Ovary (tissue), 9 donors: ENCODE measurements around the gene PHLDA2. TPM values are rescaled to one million over a fixed set of nuclear protein-coding genes. Genes with fewer than 3 reads are reported as not detected.

ENCODE experiments used
- DNase-seq, 5 donors: peaks; one replicate each; pipeline ENCODE4 v3.0.0-alpha.2; 2019 to 2020
- H3K27ac ChIP-seq, 2 donors: fragments of 200-600 bp; one replicate each; pipeline versions ENCODE4 v1.5.1 to v1.8.0; 2019 to 2022
- H3K27me3 ChIP-seq: fragments of 200-600 bp; one replicate; pipeline ENCODE4 v1.8.0; 2022
- H3K36me3 ChIP-seq: fragments of 200-600 bp; sonication (generic); one replicate; pipeline ENCODE4 v1.5.1; 2019
- H3K4me1 ChIP-seq: one replicate; pipeline ENCODE4 v1.8.1; 2013; ENCODE audit warnings: mild to moderate bottlenecking, moderate library complexity; ENCODE audit not compliant: insufficient read depth
- H3K4me3 ChIP-seq: fragments of 200-600 bp; sonication (generic); one replicate; pipeline ENCODE4 v1.5.1; 2017
- H3K9me3 ChIP-seq, 2 donors: fragments of 200-600 bp in 1 of 2; sonication (generic) in 1 of 2; one replicate each; pipeline versions ENCODE4 v1.5.1 to v1.8.1; 2013 to 2019; ENCODE audit warnings: mild to moderate bottlenecking in 1 of 2, moderate library complexity in 1 of 2
- CTCF ChIP-seq, 3 donors: fragments of 450-650 bp in 2 of 3; fragments of 200-600 bp in 1 of 3; IDR thresholded peaks; one replicate each; pipeline versions ENCODE4 v1.5.1 to v1.8.0; 2016 to 2022; ENCODE audit warnings: antibody characterized with exemption in 3 of 3, mild to moderate bottlenecking in 1 of 3
- EP300 ChIP-seq: sonication (generic); formaldehyde crosslinking; IDR thresholded peaks from one replicate; pipeline ENCODE4 v1.6.1; 2017; ENCODE audit warnings: antibody characterized with exemption
- POLR2A ChIP-seq: fragments of 450-650 bp; IDR thresholded peaks from one replicate; pipeline ENCODE4 v1.6.1; 2017; ENCODE audit warnings: antibody characterized with exemption, mild to moderate bottlenecking, moderate library complexity
- WGBS, 3 donors: extraction: QIAGEN DNeasy Blood & Tissue Kit in 1 of 3; methylation state at CpG; one replicate each; pipeline versions ENCODE4 v1.1.5 to v1.1.7; 2013 to 2017; 5-methylcytosine and 5-hydroxymethylcytosine counted together
- intact Hi-C, 4 donors: fragments of 100-400 bp; cut with DNase I; formaldehyde crosslinking; loops; one replicate each; pipeline versions ENCODE4 v1.11.0 to v1.15.1; 2022 to 2023
- polyA plus RNA-seq, 2 donors: library from polyadenylated mRNA; stranded (reverse); fragments of 200-250 nt in 1 of 2; fragments of 350-450 nt in 1 of 2; fragmentation: Illumina TruSeq in 1 of 2; extraction: RNeasy Lipid Tissue Mini Kit (QIAGEN cat#74804) in 1 of 2; gene quantifications; one replicate each; pipeline ENCODE4 v1.2.3, GENCODE V29; 2013 to 2014
- total RNA-seq, 7 donors: library from RNA; depleted of rRNA in 2 of 7; stranded (reverse); fragments of >200 nt in 2 of 7; fragmentation: NEBNext Ultra II Directional in 3 of 7; extraction: Animal tissue kit (Norgen Biotek cat#: 25700) in 3 of 7; gene quantifications; one replicate each; pipeline versions ENCODE4 v1.1.0 to v1.2.4, GENCODE V29; 2016 to 2023
- donor health status: DM: no; HTN: no; CAD: no; lungs with moderate emphysema.
- donor health status: DM: no; HTN: no; CAD: no.
- donor health status: Bipolar disorder and iron deficiency.
- donor health status: DM: yes; HTN: yes; CAD: no.
- donor health status: DM: no; HTN: no; CAD: no.
- donor health status: DM: yes; HTN: yes; CAD: no.

The PHLDA2 gene
- total and polyA plus RNA-seq, 9 donors: 0.60 to 11.3 (median 1.7) TPM; not detected in 1

GRCh38 chr11:2921742-2922493 lies 7.3 kb downstream of the PHLDA2 start:
- Histone ChIP-seq H3K27me3 (no peaks in the 10 kb centered on the region), H3K4me1 (no peaks in the 10 kb centered on the region), H3K9me3 (no peaks in the 10 kb centered on the region), H3K36me3 (no peaks in the 10 kb centered on the region), H3K27ac (no peak overlapping the region), H3K4me3 (no peak overlapping the region)
- DNase-seq: no peak
- TF ChIP-seq EP300: no peak
- no peak for TF ChIP-seq CTCF (IDR thresholded peaks at IDR 0.05)
- TF ChIP-seq POLR2A: no peak
- intact Hi-C loops: no loop called here
- 89 to 91% (median 90%) methylated on average over 12 to 28 of the region's 29 CpGs for WGBS, 3 donors

GRCh38 chr11:2921261-2921660 lies 8.0 kb downstream of the PHLDA2 start:
- Histone ChIP-seq H3K27me3 (no peaks in the 10 kb centered on the region), H3K9me3 (no peaks in the 10 kb centered on the region), H3K27ac (no peak overlapping the region), H3K36me3 (no peaks in the 10 kb centered on the region), H3K4me1 (no peaks in the 10 kb centered on the region), H3K4me3 (no peak overlapping the region)
- TF ChIP-seq POLR2A: no peak
- TF ChIP-seq CTCF (IDR thresholded peaks at IDR 0.05): no peak
- TF ChIP-seq EP300: no peak
- WGBS, 3 donors: 74 to 94% (median 82%) methylated on average over 5 to 13 of the region's 16 CpGs
- DNase-seq: no peak
- intact Hi-C loops: no loop called here

GRCh38 chr11:2920343-2920742 lies 8.9 kb downstream of the PHLDA2 start:
- WGBS, 3 donors: 89 to 91% (median 91%) methylated on average over 12 of the region's 12 CpGs
- no peaks in the 10 kb centered on the region for H3K36me3 ChIP-seq

GRCh38 chr11:2919837-2920236 lies 9.4 kb downstream of the PHLDA2 start:
- Histone ChIP-seq H3K36me3 (no peaks in the 10 kb centered on the region), H3K4me3 (no peak overlapping the region), H3K27me3 (no peaks in the 10 kb centered on the region), H3K4me1 (no peaks in the 10 kb centered on the region), H3K27ac (no peak overlapping the region), H3K9me3 (no peaks in the 10 kb centered on the region)
- DNase-seq: no peak
- TF ChIP-seq POLR2A (no peak), CTCF (IDR thresholded peaks at IDR 0.05) (no peak), EP300 (no peak)
- intact Hi-C loops: loop anchor here in 1 of 4 donors (10.0 kb wide), 1 partner anchor 715 kb away; no protein-coding TSS in a partner anchor
- 75 to 92% (median 86%) methylated on average over 5 to 13 of the region's 13 CpGs for WGBS, 3 donors

More at GRCh38 chr11:2920343-2920742, 8.9 kb downstream of the PHLDA2 start:
- no peaks in the 10 kb centered on the region for H3K4me1 ChIP-seq
- TF ChIP-seq CTCF (IDR thresholded peaks at IDR 0.05) (no peak), EP300 (no peak), POLR2A (no peak)
- intact Hi-C loops: no loop called here
- no peak overlapping the region for H3K27ac ChIP-seq
- DNase-seq: no peak
- no peak overlapping the region for H3K4me3 ChIP-seq
- H3K9me3 ChIP-seq: no peaks in the 10 kb centered on the region
- no peaks in the 10 kb centered on the region for H3K27me3 ChIP-seq
